Measurements from ENCODE around the gene CEP120.
"Not testable (repeated sequence)": the region's sequence is repeated elsewhere in the genome, so short reads cannot be mapped to it uniquely, and the experiment has no call there.

Gene CEP120

GRCh38 chr5:123387313-123387712 is 35.9 kb downstream of the CEP120 start:
- FAIRE-seq (no peak), DNase-seq (ENCODE audit: low spot score) (no peak)

- DNase-seq (ENCODE audit: low spot score) (no peak), FAIRE-seq (no peak)
Measured at GRCh38 chr5:123382252-123382651, 41.0 kb downstream of the CEP120 start.

GRCh38 chr5:123371575-123372179 is 51.5 kb downstream of the CEP120 start:
- DNase-seq (ENCODE audit: low spot score) = no peak
- FAIRE-seq = no peak

GRCh38 chr5:123369371-123369968 is 53.7 kb downstream of the CEP120 start:
- FAIRE-seq = no peak
- no peak for DNase-seq (ENCODE audit: low spot score)

GRCh38 chr5:123367739-123368138 is 55.5 kb downstream of the CEP120 start:
- FAIRE-seq (peak; percentile 39), DNase-seq (ENCODE audit: low spot score) (peak; percentile 12)

- FAIRE-seq = no peak
- DNase-seq (ENCODE audit: low spot score) = no peak
Measured at GRCh38 chr5:123365156-123365555, 58.0 kb downstream of the CEP120 start.

- FAIRE-seq (no peak), DNase-seq (ENCODE audit: low spot score) (no peak)
Measured at GRCh38 chr5:123364441-123365155, 58.6 kb downstream of the CEP120 start.

- no peak for DNase-seq (ENCODE audit: low spot score)
- no peak for FAIRE-seq
Measured at GRCh38 chr5:123360910-123361309, 62.3 kb downstream of the CEP120 start.

GRCh38 chr5:123360201-123360571 is 63.0 kb downstream of the CEP120 start:
- DNase-seq (ENCODE audit: low spot score) = no peak
- FAIRE-seq = no peak

- DNase-seq (ENCODE audit: low spot score) (no peak), FAIRE-seq (no peak)
Measured at GRCh38 chr5:123359454-123360200, 63.6 kb downstream of the CEP120 start.

- no peak for FAIRE-seq
- no peak for DNase-seq (ENCODE audit: low spot score)
Measured at GRCh38 chr5:123358751-123359150, 64.5 kb downstream of the CEP120 start.

GRCh38 chr5:123358304-123358703 is 64.9 kb downstream of the CEP120 start:
- no peak for FAIRE-seq

GRCh38 chr5:123351820-123352219 is 71.4 kb downstream of the CEP120 start:
- FAIRE-seq (no peak), DNase-seq (ENCODE audit: low spot score) (no peak)

More at GRCh38 chr5:123358304-123358703, 64.9 kb downstream of the CEP120 start:
- DNase-seq (ENCODE audit: low spot score) = no peak

- FAIRE-seq = no peak
- no peak for DNase-seq (ENCODE audit: low spot score)
Measured at GRCh38 chr5:123351240-123351639, 72.0 kb downstream of the CEP120 start.

- FAIRE-seq (no peak), DNase-seq (ENCODE audit: low spot score) (no peak)
Measured at GRCh38 chr5:123350742-123351141, 72.5 kb downstream of the CEP120 start.

GRCh38 chr5:123344816-123345426 is 78.3 kb downstream of the CEP120 start:
- peak; percentile 20 for FAIRE-seq
- no peak for DNase-seq (ENCODE audit: low spot score)

GRCh38 chr5:123340928-123341327 is 82.3 kb downstream of the CEP120 start:
- DNase-seq (ENCODE audit: low spot score) = no peak
- no peak for FAIRE-seq

- not testable (repeated sequence) for DNase-seq (ENCODE audit: low spot score); FAIRE-seq
Measured at GRCh38 chr5:123308377-123308776, 114.8 kb downstream of the CEP120 start.

GRCh38 chr5:123305751-123306150 is 117.5 kb downstream of the CEP120 start:
- DNase-seq (ENCODE audit: low spot score) = no peak
- no peak for FAIRE-seq

- FAIRE-seq (no peak), DNase-seq (ENCODE audit: low spot score) (no peak)
Measured at GRCh38 chr5:123304777-123305316, 118.4 kb downstream of the CEP120 start.

- no peak for FAIRE-seq
- no peak for DNase-seq (ENCODE audit: low spot score)
Measured at GRCh38 chr5:123303802-123304201, 119.4 kb downstream of the CEP120 start.

All from RCC 7860 (cell line).